GM19452 (cell line): ENCODE results near the gene RAB40AL.
"Not testable (repeated sequence)": the region's sequence is repeated elsewhere in the genome, so short reads cannot be mapped to it uniquely, and the experiment has no call there.

Experiments used
- ATAC-seq: cut with Tn5 transposase; IDR thresholded peaks from one replicate; pipeline ENCODE4 v1.9.1; 2021; ENCODE audit not compliant: unreplicated experiment

RAB40AL gene

GRCh38 chrX:102936972-102937371 is at the start of gene RAB40AL:
RAB40AL (plus strand) TSS chrX:102937272; CDS start chrX:102937319, 47 bp downstream.
- ATAC-seq = not testable (repeated sequence)

GRCh38 chrX:102887687-102888086 is 49.4 kb upstream of the RAB40AL start:
- ATAC-seq = no peak

- ATAC-seq = no peak
Measured at GRCh38 chrX:102892103-102892502, 45.0 kb upstream of the RAB40AL start.

GRCh38 chrX:102899940-102900916 is 36.8 kb upstream of the RAB40AL start:
- peak; percentile 87 for ATAC-seq

GRCh38 chrX:102902355-102902754 is 34.7 kb upstream of the RAB40AL start:
- ATAC-seq = no peak

- ATAC-seq = no peak
Measured at GRCh38 chrX:102930990-102931756, 5.9 kb upstream of the RAB40AL start.

- no peak for ATAC-seq
Measured at GRCh38 chrX:102934624-102935023, 2.4 kb upstream of the RAB40AL start.

- peak; percentile 83 for ATAC-seq
Measured at GRCh38 chrX:102950908-102951866, 14.1 kb downstream of the RAB40AL start.

GRCh38 chrX:102957751-102958150 is 20.7 kb downstream of the RAB40AL start:
- ATAC-seq = no peak

- ATAC-seq = no peak
Measured at GRCh38 chrX:102958794-102959193, 21.7 kb downstream of the RAB40AL start.

GRCh38 chrX:102959471-102959870 is 22.4 kb downstream of the RAB40AL start:
- ATAC-seq = no peak

- ATAC-seq = no peak
Measured at GRCh38 chrX:102963955-102964354, 26.9 kb downstream of the RAB40AL start.

GRCh38 chrX:102964940-102965339 is 27.9 kb downstream of the RAB40AL start:
- no peak for ATAC-seq

GRCh38 chrX:102966701-102967100 is 29.6 kb downstream of the RAB40AL start:
- ATAC-seq = no peak

GRCh38 chrX:102968216-102968615 is 31.1 kb downstream of the RAB40AL start:
- ATAC-seq = no peak

- not testable (repeated sequence) for ATAC-seq
Measured at GRCh38 chrX:102971536-102971935, 34.5 kb downstream of the RAB40AL start.

- no peak for ATAC-seq
Measured at GRCh38 chrX:102975016-102975415, 37.9 kb downstream of the RAB40AL start.

GRCh38 chrX:102976286-102976685 is 39.2 kb downstream of the RAB40AL start:
- no peak for ATAC-seq

- ATAC-seq = no peak
Measured at GRCh38 chrX:102976793-102977495, 39.9 kb downstream of the RAB40AL start.

GRCh38 chrX:102978594-102978993 is 41.5 kb downstream of the RAB40AL start:
- no peak for ATAC-seq
